OCI-LY7 (cell line): Measurements from ENCODE around the gene TCF25. TPM values are rescaled to one million over a fixed set of nuclear protein-coding genes. Genes with fewer than 3 reads are reported as not detected.

Experiments used
- BruUV-seq: library from RNA; stranded (reverse); fragments of 400-500 nt; replicated peaks from 2 replicates; lab custom pipeline; 2021; lab: Mats Ljungman, UMichigan
- CTCF ChIA-PET: fragments of 300-600 bp; sonication (Branson Sonifier 250); formaldehyde crosslinking; loops from one replicate; lab custom pipeline; 2022; ENCODE audit warnings: antibody characterized with exemption; ENCODE audit not compliant: unreplicated experiment; lab: Charles Lee
- POLR2A ChIA-PET: fragments of 300-600 bp; sonication (Branson Sonifier 250); formaldehyde crosslinking; loops from one replicate; lab custom pipeline; 2022; ENCODE audit warnings: antibody characterized with exemption; lab: Charles Lee
- DNase-seq: peaks from one replicate; pipeline ENCODE4 v3.0.0-alpha.2; 2015; ENCODE audit warnings: low spot score
- H2AFZ ChIP-seq: fragments of 200-600 bp; sonication (generic), shearing (Covaris generic); 2 replicates; pipeline ENCODE4 v1.6.1; 2014; ENCODE audit warnings: mild to moderate bottlenecking, antibody characterized with exemption, low read length, moderate library complexity
- H3K27ac ChIP-seq: fragments of 200-600 bp; sonication (generic); 2 replicates; pipeline ENCODE4 v1.5.1; 2014; ENCODE audit warnings: mixed run types, low read depth, mild to moderate bottlenecking, moderate library complexity, low read length, inconsistent platforms; ENCODE audit not compliant: poor library complexity, severe bottlenecking
- H3K36me3 ChIP-seq: fragments of 200-600 bp; sonication (generic); 2 replicates; pipeline ENCODE4 v1.6.1; 2014; ENCODE audit warnings: mild to moderate bottlenecking, antibody characterized with exemption, low read length, moderate library complexity, mixed read lengths; ENCODE audit not compliant: insufficient read depth
- H3K4me1 ChIP-seq: fragments of 200-600 bp; sonication (generic); 2 replicates; pipeline ENCODE4 v1.5.1; 2014; ENCODE audit warnings: mild to moderate bottlenecking, low read length; ENCODE audit not compliant: insufficient read depth, poor library complexity, severe bottlenecking
- H3K4me2 ChIP-seq: fragments of 200-600 bp; sonication (generic); 2 replicates; pipeline ENCODE4 v1.6.1; 2014; ENCODE audit warnings: mild to moderate bottlenecking, low read length
- H3K4me3 ChIP-seq: fragments of 200-600 bp; sonication (generic); 2 replicates; pipeline ENCODE4 v1.5.1; 2014; ENCODE audit warnings: mild to moderate bottlenecking, low read depth, low read length; ENCODE audit not compliant: poor library complexity, severe bottlenecking
- H3K79me2 ChIP-seq: fragments of 200-600 bp; sonication (generic); 2 replicates; pipeline ENCODE4 v1.6.1; 2016; ENCODE audit warnings: low read depth, mild to moderate bottlenecking, low read length, moderate library complexity, mixed read lengths; ENCODE audit not compliant: insufficient read depth
- H3K9me2 ChIP-seq: fragments of 200-600 bp; sonication (generic); 2 replicates; pipeline ENCODE4 v1.6.1; 2016; ENCODE audit warnings: mild to moderate bottlenecking, low read length, mixed read lengths; ENCODE audit not compliant: insufficient read depth
- H3K9me3 ChIP-seq: fragments of 200-600 bp; sonication (generic); 2 replicates; pipeline ENCODE4 v1.6.1; 2014; ENCODE audit warnings: mild to moderate bottlenecking, mixed run types, low read length, mixed read lengths
- H4K20me1 ChIP-seq: fragments of 200-600 bp; sonication (generic); 2 replicates; pipeline ENCODE4 v1.6.1; 2014; ENCODE audit warnings: mild to moderate bottlenecking, antibody characterized with exemption, low read length, moderate library complexity, mixed read lengths; ENCODE audit not compliant: insufficient read depth
- EZH2phosphoT487 ChIP-seq: fragments of 200-600 bp; sonication (generic); IDR thresholded peaks from 2 replicates; pipeline ENCODE4 v1.6.1; 2018; ENCODE audit warnings: low read depth, borderline replicate concordance, mild to moderate bottlenecking, mixed run types, antibody characterized with exemption, low read length, moderate library complexity, mixed read lengths
- intact Hi-C: fragments of 100-400 bp; cut with micrococcal nuclease; formaldehyde crosslinking; loops from one replicate; pipeline ENCODE4 v1.10.0; 2022; ENCODE audit not compliant: unreplicated experiment
- total RNA-seq, 2 experiments: library from RNA; depleted of rRNA in 1 of 2; stranded (reverse); fragments of >200 nt in 1 of 2; shearing (Covaris generic) in 1 of 2; gene quantifications; 2 replicates each; pipeline ENCODE4 v1.2.3, GENCODE V29; 2014 to 2022
- TF ChIP-seq, protein P1 (sequence below): fragments of 200-600 bp; sonication (generic); conservative IDR thresholded peaks from 2 replicates; pipeline ENCODE4 v1.5.1; 2014; ENCODE audit warnings: mild to moderate bottlenecking, antibody characterized with exemption, low read length, moderate library complexity, mixed read lengths

TCF25 gene
- total RNA-seq, 2 experiments from 2014 or later, result 141 to 255 TPM

- Histone ChIP-seq H2AFZ (no peak overlapping the region), H3K79me2 (peaks cover 57% of the 10 kb centered on the region), H4K20me1 (peaks cover 9% of the 10 kb centered on the region; the same call in 1 of the 2 replicates), H3K9me3 (no peaks in the 10 kb centered on the region), H3K27ac (peak overlapping the region; percentile 69), H3K36me3 (peaks cover 27% of the 10 kb centered on the region), H3K4me1 (peaks cover 38% of the 10 kb centered on the region), H3K9me2 (no peaks in the 10 kb centered on the region), H3K4me2 (peak overlapping the region; percentile 89), H3K4me3 (peak overlapping the region; percentile 94)
- ChIA-PET POLR2A (interaction anchor here (0.8 to 2.7 kb wide), 10 partner anchors 16 to 184 kb away, joined by 3 to 11 read pairs (median 5); partner anchors contain the start of gene DEF8), CTCF (interaction anchor here (0.9 to 1.4 kb wide), 2 partner anchors 18 to 23 kb away, joined by 3 to 5 read pairs; no protein-coding TSS in a partner anchor)
- intact Hi-C loops, result loop anchor here (2.0 to 5.0 kb wide), 2 partner anchors 48 to 153 kb away; partner anchors contain the start of gene PRDM7
- no TSS peak for BruUV-seq
- TF ChIP-seq EZH2phosphoT487, result no peak
- TF ChIP-seq, protein P1, sequence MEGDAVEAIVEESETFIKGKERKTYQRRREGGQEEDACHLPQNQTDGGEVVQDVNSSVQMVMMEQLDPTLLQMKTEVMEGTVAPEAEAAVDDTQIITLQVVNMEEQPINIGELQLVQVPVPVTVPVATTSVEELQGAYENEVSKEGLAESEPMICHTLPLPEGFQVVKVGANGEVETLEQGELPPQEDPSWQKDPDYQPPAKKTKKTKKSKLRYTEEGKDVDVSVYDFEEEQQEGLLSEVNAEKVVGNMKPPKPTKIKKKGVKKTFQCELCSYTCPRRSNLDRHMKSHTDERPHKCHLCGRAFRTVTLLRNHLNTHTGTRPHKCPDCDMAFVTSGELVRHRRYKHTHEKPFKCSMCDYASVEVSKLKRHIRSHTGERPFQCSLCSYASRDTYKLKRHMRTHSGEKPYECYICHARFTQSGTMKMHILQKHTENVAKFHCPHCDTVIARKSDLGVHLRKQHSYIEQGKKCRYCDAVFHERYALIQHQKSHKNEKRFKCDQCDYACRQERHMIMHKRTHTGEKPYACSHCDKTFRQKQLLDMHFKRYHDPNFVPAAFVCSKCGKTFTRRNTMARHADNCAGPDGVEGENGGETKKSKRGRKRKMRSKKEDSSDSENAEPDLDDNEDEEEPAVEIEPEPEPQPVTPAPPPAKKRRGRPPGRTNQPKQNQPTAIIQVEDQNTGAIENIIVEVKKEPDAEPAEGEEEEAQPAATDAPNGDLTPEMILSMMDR, result peak; percentile 44
- peak; percentile 91 for DNase-seq
These were observed 51.0 kb downstream of the TCF25 start for GRCh38 chr16:89924297-89924924.

DNA sequence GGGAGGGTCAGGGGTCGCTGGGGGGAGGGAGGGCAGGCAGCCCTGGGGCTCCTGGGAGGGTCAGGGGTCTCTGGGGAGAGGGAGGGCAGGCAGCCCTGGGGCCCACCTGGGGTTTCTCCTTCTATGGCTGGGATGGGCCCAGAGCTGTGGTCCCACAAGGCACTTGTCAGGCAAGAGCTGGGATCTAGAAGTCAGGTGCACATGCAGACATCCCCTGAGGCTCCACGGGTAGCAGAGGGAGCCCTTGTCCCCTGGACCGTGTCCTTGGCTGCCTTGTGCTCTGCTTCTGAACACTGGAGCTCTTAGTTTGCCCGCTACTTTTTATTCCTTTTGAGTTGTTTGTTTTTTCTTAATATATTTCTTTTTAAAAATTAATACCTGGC lies 51.5 kb downstream of the TCF25 start:
- intact Hi-C loops, result loop anchor here (2.0 to 5.0 kb wide), 2 partner anchors 48 to 152 kb away; partner anchors contain the start of gene PRDM7
- TF ChIP-seq, protein P1, result no peak
- no peak for TF ChIP-seq EZH2phosphoT487
- Histone ChIP-seq H2AFZ (no peak overlapping the region), H3K4me2 (peak overlapping the region; percentile 89), H3K36me3 (peaks cover 32% of the 10 kb centered on the region), H3K9me2 (no peaks in the 10 kb centered on the region), H3K4me3 (peak overlapping the region; percentile 94), H3K4me1 (peaks cover 35% of the 10 kb centered on the region), H3K27ac (peak overlapping the region; percentile 69), H3K79me2 (peaks cover 61% of the 10 kb centered on the region), H3K9me3 (no peaks in the 10 kb centered on the region), H4K20me1 (peaks cover 9% of the 10 kb centered on the region; the same call in 1 of the 2 replicates)
- BruUV-seq, result no TSS peak
- CTCF ChIA-PET, result interaction anchor here (0.9 to 1.4 kb wide), 2 partner anchors 18 to 23 kb away, joined by 3 to 5 read pairs; no protein-coding TSS in a partner anchor
- DNase-seq, result peak; percentile 82
- POLR2A ChIA-PET, result interaction anchor here (0.6 to 2.7 kb wide), 13 partner anchors 15 to 184 kb away, joined by 3 to 11 read pairs (median 5); partner anchors contain the start of gene DEF8
